GM18505 (cell line): ENCODE measurements around the gene AIFM3.
"Not testable (repeated sequence)": the region's sequence is repeated elsewhere in the genome, so short reads cannot be mapped to it uniquely, and the experiment has no call there.

ENCODE experiments used
- ATAC-seq: cut with Tn5 transposase; IDR thresholded peaks from one replicate; pipeline ENCODE4 v1.9.1; 2021; ENCODE audit not compliant: unreplicated experiment
- POLR2A ChIP-seq: IDR thresholded peaks from 4 replicates; pipeline ENCODE4 v1.6.1; 2011; ENCODE audit warnings: borderline replicate concordance; ENCODE audit not compliant: insufficient read depth, insufficient read length; ENCODE audit errors: extremely low read depth

Gene AIFM3, protein sequence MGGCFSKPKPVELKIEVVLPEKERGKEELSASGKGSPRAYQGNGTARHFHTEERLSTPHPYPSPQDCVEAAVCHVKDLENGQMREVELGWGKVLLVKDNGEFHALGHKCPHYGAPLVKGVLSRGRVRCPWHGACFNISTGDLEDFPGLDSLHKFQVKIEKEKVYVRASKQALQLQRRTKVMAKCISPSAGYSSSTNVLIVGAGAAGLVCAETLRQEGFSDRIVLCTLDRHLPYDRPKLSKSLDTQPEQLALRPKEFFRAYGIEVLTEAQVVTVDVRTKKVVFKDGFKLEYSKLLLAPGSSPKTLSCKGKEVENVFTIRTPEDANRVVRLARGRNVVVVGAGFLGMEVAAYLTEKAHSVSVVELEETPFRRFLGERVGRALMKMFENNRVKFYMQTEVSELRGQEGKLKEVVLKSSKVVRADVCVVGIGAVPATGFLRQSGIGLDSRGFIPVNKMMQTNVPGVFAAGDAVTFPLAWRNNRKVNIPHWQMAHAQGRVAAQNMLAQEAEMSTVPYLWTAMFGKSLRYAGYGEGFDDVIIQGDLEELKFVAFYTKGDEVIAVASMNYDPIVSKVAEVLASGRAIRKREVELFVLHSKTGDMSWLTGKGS

DNA sequence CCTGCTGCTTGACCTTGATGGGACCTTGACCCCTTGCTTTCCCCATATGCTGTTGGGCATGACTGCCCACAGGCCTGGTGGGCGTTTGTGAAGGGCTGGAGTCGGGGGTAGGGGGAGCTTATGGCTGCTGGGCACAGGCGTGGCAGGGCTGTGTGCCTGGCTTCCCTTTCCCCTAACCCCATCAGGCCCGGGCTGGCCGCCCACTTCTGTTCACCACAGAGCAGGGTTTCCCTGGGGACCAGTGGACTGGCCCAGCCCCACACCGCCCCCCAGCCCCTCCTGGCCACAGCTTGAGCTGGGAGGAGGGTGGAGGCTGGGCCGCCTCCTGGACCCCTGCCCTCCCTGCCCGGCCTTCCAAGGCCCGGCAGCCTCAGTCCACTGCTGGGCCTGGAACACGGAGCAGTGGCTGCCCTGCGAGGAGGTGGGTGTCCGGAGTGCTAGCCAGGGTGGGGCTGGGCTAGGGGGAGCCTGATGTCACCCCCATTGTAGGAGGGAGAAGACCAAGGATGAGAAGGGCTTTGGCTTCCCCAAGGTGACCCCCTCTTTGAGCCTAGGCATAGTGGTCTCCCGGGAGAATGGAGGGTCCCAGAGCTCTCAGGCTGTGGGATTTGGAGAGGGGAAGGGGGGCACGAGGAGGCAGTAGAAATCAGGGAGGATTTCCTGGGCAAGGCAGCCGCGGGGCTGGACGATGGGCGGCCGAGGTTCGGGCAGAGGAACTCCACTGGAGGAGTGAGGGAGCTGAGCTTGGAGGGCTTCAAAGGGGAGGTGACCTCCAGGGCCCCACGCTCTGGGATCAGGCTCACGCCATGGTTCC lies at the start of gene AIFM3:
Gene AIFM3 (plus strand): TSS at position 373 of the 814 bp plus-strand sequence. CDS start 690 bp downstream, outside the sequence.
- ATAC-seq = no peak
- TF ChIP-seq POLR2A = no peak

DNA sequence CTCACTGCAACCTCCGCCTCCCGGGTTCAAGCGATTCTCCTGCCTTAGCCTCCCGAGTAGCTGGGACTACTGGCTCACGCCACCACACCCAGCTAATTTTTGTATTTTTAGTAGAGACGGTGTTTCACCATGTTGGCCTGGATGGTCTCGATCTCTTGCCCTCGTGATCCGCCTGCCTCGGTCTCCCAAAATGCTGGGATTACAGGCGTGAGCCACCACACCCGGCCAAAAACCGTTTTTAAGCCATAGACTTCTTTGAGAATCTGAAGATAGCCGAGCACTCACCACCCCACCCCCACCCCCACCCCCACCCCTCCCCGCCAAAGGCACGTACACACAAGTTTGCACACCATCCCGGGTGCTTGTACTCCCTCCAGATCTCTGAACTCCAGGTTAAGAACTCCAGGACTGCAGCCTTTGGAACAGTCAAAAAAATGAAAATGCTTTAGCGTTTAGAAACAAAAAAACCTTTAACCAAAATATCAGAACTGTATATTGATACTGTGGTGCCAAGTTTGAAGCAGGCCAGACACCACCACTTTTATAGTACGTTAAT lies 48.3 kb upstream of the AIFM3 start:
- ATAC-seq = no peak
- no peak for TF ChIP-seq POLR2A

DNA sequence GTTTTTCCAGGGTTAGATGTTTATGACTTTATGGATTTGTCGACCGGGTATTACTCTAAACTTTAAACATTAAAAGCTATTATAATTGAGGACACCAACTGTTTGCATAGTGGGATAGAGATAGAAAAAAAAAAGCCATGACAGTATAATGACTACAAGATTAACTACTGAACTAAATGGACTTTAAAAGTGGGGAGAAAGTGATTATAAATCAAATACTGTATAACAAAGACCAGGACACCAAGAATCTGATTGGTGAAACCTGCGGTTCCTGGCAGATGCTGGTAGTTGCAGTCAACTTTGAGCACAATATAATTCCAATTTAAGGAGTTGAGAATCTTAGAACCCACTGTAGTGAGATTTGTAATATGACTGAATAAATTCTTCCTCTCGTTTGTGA lies 47.3 kb upstream of the AIFM3 start:
- ATAC-seq = no peak
- no peak for TF ChIP-seq POLR2A

DNA sequence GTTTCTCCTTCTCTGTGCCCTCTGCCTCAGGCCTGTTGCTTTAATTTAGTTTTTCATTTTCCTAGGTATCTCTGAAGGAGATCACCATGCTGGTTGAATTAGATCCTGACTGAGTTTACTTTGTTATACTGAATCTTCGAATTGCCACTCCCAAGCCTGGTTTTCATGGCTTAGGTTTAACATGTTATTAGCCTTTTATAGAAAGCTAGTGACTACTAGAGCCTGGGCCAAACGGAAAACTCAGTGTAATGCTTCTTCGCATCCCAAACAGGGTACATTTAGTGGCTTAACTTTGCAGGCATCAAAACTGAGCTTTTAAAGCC lies 46.2 kb upstream of the AIFM3 start:
- no peak for TF ChIP-seq POLR2A
- ATAC-seq = no peak

DNA sequence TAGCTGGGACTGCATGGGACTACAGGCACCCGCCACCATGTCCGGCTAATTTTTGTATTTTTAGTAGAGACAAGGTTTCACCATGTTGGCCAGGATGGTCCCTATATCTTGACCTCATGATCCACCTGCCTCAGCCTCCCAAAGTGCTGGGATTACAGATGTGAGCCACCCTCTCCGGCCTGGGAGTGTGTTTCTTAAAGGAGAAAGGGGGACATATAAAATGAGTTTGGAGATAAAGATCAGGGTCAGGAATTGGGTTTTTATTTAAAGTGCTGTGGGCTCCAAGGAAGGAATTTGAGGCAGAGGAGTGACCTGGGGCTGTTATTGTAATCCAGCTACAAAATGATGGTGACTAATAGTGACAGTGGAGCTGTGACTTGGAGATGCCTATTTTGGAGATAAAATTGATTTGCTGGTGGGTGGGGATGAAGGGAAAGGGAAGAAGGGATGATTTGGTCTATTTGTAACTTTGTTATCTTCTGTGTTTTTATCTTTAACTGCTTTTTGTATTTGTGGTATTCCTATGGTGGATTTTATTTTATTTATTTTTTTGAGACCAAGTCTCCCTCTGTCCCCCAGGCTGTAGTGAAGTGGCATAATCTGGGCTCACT lies 44.8 kb upstream of the AIFM3 start:
- TF ChIP-seq POLR2A = no peak
- ATAC-seq = no peak

DNA sequence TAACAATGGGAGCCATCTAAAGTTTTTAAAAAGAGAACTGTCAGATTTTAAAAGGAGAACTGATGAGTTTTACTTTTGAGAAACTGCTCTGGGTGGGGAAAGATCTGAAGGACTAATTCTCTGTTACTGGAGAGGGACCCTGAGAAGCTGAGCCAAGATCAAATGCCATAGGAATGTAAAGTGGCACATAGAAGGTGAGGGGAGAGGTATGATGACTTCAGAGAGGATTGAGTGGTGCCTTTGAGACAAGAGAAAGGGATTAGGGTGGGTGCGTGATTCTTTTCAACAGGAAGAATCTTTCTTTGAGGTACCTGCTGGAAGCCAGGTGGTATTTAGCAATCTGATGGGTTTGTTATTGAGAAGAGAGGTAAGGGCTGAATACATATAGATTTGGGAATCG lies 40.8 kb upstream of the AIFM3 start:
- no peak for TF ChIP-seq POLR2A
- no peak for ATAC-seq

DNA sequence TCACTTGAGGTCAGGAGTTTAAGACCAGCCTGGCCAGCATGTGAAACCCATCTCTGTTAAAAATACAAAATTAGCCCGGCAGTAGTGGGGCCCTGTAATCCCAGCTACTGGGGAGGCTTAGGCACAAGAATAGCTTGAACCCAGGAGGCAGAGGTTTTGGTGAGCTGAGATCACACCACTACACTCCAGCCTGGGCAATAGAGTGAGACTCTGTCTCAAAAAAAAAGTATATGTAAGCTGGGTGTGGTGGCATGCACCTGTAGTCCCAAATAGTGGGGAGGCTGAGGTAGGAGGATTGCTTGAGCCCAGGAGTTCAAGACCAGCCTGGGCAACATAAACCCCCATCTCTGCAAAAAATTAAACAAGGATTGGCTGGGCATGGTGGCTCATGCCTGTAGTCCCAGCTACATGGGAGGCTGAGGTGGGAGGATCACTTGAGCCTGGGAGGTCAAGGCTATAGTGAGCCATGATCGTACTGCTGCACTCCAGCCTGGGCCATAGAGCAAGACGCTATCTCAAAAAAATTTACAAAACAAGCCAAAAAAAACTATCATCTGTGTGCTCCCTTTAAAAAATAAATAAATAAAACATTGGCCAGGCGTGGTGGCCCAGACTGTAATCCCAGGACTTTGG lies 39.0 kb upstream of the AIFM3 start:
- no peak for TF ChIP-seq POLR2A
- ATAC-seq = no peak

DNA sequence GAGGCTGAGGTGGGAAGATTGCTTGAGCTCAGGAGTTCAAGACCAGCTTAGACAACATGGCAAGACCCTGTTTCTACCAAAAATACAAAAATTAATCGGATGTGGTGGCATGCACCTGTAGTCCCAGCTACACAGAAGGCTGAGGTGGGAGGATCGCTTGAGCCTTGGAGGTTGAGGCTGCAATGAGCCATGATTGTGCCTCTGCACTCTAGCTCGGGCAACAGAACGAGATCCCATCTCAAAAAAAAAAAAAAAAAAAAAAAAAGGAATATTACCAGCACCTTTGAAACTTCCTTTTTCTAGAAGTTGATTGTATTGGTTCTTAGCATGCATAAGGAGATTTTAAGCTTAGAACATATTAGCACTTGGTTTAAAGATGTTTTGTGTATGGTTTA lies 38.5 kb upstream of the AIFM3 start:
- ATAC-seq = no peak
- TF ChIP-seq POLR2A = no peak

DNA sequence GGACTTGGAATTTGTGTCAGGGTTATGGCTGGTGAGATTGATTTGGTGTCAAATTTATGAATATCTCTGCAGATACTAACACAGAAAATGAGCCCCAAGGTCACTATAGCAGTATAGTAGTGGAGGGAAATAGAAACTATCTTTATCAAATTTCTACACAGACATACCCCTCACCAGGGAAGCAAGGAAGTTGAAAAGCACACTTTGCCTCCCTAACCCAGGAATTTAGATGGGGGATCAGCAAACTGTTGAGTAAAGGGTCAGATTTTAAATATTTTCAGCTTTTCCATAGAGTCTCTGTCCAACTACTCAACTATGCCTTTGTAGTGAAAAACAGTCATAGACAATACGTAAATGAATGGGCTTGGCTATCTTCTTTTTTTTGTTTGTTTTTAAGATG lies 37.1 kb upstream of the AIFM3 start:
- ATAC-seq = no peak
- no peak for TF ChIP-seq POLR2A

DNA sequence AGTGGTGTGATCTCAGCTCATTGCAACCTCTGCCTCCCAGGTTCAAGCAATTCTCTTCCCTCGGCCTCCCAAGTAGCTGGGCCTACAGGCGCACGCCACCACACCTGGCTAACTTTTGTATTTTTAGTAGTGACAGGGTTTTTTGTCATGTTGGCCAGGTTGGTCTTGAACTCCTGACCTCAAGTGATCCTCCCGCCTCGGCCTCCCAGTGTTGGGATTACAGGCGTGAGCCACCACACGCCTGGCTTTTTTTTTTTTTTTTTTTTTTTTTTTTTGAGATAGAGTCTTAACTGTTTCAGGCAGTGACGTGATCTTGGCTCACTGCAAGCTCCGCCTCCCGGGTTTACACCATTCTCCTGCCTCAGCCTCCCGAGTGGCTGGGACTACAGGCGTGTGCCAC lies 36.6 kb upstream of the AIFM3 start:
- not testable (repeated sequence) for ATAC-seq

DNA sequence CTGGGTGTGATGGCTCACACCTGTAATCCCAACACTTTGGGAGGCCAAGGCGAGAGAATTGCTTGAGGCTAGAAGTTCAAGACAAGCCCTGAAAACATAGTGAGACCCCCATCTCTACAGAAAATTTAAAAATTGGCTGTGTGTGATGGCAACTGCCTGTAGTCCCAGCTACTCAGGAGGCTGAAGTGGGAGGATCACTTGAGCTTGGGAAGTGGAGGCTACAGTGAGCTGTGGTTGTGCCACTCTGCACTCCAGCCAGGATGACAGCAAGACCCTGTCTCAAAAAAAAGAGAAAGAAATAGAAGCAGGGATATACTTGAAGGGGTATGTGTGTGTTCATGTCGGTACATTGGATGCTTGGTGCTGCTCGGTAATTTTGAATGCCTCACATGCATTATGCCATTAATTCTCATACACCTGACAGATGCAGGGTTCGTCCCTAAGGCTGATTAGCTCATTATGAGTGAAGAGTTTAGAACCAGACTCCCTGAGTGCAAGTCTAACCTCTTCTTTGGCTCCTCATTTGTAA lies 35.9 kb upstream of the AIFM3 start:
- no peak for ATAC-seq
- TF ChIP-seq POLR2A = no peak

DNA sequence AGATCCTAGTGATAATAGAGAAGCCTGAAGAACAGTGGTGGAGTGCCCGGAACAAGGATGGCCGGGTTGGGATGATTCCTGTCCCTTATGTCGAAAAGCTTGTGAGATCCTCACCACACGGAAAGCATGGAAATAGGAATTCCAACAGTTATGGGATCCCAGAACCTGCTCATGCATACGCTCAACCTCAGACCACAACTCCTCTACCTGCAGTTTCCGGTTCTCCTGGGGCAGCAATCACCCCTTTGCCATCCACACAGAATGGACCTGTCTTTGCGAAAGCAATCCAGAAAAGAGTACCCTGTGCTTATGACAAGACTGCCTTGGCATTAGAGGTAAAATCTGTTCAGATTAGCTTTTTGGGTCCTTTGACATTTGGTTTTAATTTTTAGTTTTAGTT lies 33.1 kb upstream of the AIFM3 start:
- ATAC-seq = no peak
- TF ChIP-seq POLR2A = no peak

DNA sequence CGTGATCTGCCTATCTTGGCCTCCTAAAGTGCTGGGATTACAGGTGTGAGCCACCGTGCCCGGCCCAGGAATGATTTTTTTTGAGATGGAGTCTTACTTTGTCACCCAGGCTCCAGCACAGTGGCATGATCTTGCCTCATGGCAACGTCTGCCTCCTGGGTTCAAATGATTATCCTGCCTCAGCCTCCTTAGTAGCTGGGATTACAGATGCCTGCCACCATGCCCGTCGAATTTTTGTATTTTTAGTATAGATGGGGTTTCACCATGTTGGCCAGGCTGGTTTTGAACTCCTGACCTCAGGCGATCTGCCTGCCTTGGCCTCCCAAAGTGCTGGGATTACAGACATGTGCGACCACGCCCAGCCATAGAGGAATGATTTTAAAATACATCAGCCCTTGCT lies 32.0 kb upstream of the AIFM3 start:
- ATAC-seq = not testable (repeated sequence)

DNA sequence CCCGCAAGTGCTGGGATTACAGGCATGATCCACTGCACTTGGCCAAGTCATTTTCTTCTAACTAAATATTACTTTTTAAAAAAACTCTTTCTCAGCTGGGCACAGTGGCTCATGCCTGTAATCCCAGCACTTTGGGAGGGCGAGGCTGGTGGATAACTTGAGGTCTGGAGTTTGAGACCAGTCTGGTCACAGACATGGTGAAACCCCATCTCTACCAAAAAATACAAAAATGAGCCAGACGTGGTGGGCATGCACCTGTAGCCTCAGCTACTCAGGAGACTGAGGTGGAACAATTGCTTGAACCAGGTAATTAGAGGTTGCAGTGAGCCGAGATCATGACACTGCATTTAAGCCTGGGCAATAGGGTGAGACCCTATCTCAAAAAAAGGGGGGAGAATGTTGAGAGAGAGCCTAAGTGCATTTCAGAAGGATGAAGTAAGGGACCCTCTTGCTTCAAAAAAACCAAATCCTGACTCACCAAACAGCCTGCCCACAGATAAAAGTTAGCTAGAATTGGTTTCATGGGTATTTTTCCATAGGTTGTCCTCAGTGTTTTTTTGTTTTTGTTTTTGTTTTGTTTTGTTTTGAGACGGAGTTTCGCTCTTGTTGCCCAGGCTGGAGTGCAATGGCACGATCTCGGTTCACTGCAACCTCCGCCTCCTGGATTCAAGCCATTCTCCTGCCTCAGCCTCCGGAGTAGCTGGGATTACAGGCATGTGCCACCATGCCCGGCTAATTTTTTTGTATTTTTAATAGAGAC lies 31.1 kb upstream of the AIFM3 start:
- ATAC-seq = not testable (repeated sequence)
